RWPE2 (cell line): Measurements from ENCODE around the gene LYZL1.
A peak's percentile ranks its signal among the peaks of the same experiment; 100 is the strongest.
"Not testable (repeated sequence)": the region's sequence is repeated elsewhere in the genome, so short reads cannot be mapped to it uniquely, and the experiment has no call there.

Source experiments
- ATAC-seq: fragments of 200-7000 bp; cut with Tn5 transposase; 3 replicates; pipeline ENCODE4 v1.9.1; 2021; ENCODE audit warnings: low read depth
- DNase-seq: peaks from one replicate; pipeline ENCODE4 v3.0.0-alpha.2; 2020; ENCODE audit warnings: low spot score
- H3K27ac ChIP-seq: fragments of 450-650 bp; 2 replicates; pipeline ENCODE4 v1.5.1; 2017; ENCODE audit warnings: mild to moderate bottlenecking; ENCODE audit not compliant: poor library complexity, severe bottlenecking
- H3K27me3 ChIP-seq: fragments of 250-450 bp; sonication (Bioruptor Pico); 2 replicates; pipeline ENCODE4 v1.5.1; 2021; ENCODE audit warnings: mild to moderate bottlenecking, moderate library complexity; ENCODE audit not compliant: insufficient read depth, poor library complexity, severe bottlenecking
- H3K36me3 ChIP-seq: fragments of 250-450 bp; sonication (Bioruptor Pico); 2 replicates; pipeline ENCODE4 v1.5.1; 2020; ENCODE audit warnings: low read depth, mild to moderate bottlenecking, moderate library complexity
- H3K4me1 ChIP-seq: fragments of 250-450 bp; sonication (Bioruptor Pico); 2 replicates; pipeline ENCODE4 v1.5.1; 2021; ENCODE audit warnings: mild to moderate bottlenecking, moderate library complexity; ENCODE audit not compliant: insufficient read depth, poor library complexity, severe bottlenecking
- H3K4me3 ChIP-seq: fragments of 250-450 bp; sonication (Bioruptor Pico); 2 replicates; pipeline ENCODE4 v1.5.1; 2021; ENCODE audit warnings: mild to moderate bottlenecking, moderate library complexity; ENCODE audit not compliant: severe bottlenecking
- H3K9me3 ChIP-seq: fragments of 250-450 bp; sonication (Bioruptor Pico); 2 replicates; pipeline ENCODE4 v1.5.1; 2021; ENCODE audit warnings: mild to moderate bottlenecking, moderate library complexity; ENCODE audit not compliant: severe bottlenecking
- TF ChIP-seq, protein P1 (sequence below): fragments of 450-650 bp; IDR thresholded peaks from one replicate; pipeline ENCODE4 v1.5.1; 2017; ENCODE audit warnings: mild to moderate bottlenecking, moderate library complexity; ENCODE audit not compliant: poor library complexity, severe bottlenecking

The LYZL1 gene

DNA sequence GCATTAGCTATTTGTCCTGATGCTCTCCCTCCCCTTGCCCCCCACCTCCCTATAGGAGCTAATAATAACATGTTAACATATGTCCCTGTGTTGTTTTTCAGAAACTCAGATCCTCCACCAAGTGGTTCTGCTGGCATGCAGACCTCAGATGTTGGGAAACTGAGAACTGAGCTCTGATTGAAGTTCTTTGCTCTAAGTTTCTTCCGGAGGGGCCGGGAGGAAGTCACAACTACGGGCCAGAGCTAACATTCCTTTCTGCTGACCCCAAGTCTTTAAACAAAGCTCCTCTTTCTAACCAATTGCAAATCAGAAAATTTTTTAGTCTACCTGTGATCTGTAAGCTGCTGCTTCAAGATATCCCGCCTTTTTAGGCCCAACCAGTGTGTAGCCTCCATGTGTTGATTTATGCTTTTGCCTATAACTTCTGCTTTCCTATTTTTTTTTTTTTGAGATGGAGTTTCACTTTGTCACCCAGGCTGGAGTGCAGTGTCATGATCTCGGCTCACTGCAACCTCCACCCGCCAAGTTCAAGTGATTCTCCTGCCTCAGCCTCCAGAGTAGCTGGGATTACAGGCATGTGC, 66.6 kb downstream of the LYZL1 start:
- Histone ChIP-seq H3K27ac (no peak overlapping the region), H3K36me3 (no peaks in the 10 kb centered on the region), H3K27me3 (no peaks in the 10 kb centered on the region), H3K4me1 (no peaks in the 10 kb centered on the region), H3K4me3 (no peak overlapping the region), H3K9me3 (no peaks in the 10 kb centered on the region)
- DNase-seq (no peak), ATAC-seq (no peak)
- TF ChIP-seq, protein P1, sequence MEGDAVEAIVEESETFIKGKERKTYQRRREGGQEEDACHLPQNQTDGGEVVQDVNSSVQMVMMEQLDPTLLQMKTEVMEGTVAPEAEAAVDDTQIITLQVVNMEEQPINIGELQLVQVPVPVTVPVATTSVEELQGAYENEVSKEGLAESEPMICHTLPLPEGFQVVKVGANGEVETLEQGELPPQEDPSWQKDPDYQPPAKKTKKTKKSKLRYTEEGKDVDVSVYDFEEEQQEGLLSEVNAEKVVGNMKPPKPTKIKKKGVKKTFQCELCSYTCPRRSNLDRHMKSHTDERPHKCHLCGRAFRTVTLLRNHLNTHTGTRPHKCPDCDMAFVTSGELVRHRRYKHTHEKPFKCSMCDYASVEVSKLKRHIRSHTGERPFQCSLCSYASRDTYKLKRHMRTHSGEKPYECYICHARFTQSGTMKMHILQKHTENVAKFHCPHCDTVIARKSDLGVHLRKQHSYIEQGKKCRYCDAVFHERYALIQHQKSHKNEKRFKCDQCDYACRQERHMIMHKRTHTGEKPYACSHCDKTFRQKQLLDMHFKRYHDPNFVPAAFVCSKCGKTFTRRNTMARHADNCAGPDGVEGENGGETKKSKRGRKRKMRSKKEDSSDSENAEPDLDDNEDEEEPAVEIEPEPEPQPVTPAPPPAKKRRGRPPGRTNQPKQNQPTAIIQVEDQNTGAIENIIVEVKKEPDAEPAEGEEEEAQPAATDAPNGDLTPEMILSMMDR, result no peak

DNA sequence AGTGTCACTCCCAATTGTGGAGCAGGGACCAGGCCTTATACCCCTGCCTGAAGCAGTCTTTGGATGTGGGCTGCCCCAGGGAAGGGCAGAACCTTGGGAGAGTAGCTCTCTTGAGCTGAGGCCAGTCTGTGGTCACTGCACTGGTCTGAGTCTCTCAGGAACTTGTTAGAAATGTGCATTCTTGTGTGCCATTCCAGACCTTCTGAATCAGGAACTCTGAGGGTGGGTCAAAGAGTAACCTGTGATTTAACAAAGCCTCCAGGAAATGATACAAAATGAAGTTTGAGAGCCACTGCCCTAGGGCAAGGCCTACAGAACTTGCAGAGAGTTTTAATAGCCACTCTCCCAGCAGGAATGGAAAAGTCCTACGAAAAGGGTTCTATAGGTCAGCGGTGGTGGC, 68.1 kb downstream of the LYZL1 start:
- no peaks in the 10 kb centered on the region for H3K9me3 ChIP-seq
- H3K4me1 ChIP-seq, result no peaks in the 10 kb centered on the region
- no peaks in the 10 kb centered on the region for H3K36me3 ChIP-seq
- no peaks in the 10 kb centered on the region for H3K27me3 ChIP-seq
- no peak overlapping the region for H3K4me3 ChIP-seq
- 0 out of 3 replicates have a peak, but pooled peaks have one; percentile 10 for ATAC-seq
- TF ChIP-seq, protein P1, result no peak
- DNase-seq, result no peak
- H3K27ac ChIP-seq, result no peak overlapping the region

DNA sequence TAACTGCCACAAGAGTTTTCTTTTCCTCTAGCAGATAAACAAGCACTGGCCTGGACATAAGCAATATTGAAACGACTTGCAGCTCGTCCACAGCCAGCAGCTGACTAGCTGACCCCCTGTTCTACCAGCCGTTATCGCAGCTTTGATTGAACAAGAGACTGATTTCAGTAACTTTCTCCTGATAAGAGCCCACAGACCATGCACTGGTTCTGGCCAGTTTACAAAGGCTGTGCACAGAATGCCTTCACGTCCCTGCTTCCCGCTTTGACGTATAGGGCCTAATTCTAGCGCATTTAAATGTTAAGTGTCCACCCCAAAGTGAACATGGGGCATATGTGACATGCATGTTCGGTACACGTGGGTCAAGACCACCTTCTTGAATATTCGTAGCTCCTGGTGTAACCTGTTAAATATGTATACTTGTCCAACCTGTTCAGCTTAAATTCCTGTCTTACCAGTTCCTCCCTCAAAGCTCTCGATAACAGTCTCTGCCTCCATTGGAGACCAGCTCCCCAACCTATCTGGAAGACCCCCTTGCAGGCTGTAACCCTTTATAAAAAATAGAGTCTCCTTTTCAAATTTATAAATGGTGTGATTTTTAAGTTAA, 69.2 kb downstream of the LYZL1 start:
- DNase-seq (no peak), ATAC-seq (no peak)
- Histone ChIP-seq H3K27ac (no peak overlapping the region), H3K27me3 (no peaks in the 10 kb centered on the region), H3K9me3 (no peaks in the 10 kb centered on the region), H3K4me3 (no peak overlapping the region), H3K36me3 (no peaks in the 10 kb centered on the region), H3K4me1 (no peaks in the 10 kb centered on the region)
- TF ChIP-seq, protein P1, result no peak

DNA sequence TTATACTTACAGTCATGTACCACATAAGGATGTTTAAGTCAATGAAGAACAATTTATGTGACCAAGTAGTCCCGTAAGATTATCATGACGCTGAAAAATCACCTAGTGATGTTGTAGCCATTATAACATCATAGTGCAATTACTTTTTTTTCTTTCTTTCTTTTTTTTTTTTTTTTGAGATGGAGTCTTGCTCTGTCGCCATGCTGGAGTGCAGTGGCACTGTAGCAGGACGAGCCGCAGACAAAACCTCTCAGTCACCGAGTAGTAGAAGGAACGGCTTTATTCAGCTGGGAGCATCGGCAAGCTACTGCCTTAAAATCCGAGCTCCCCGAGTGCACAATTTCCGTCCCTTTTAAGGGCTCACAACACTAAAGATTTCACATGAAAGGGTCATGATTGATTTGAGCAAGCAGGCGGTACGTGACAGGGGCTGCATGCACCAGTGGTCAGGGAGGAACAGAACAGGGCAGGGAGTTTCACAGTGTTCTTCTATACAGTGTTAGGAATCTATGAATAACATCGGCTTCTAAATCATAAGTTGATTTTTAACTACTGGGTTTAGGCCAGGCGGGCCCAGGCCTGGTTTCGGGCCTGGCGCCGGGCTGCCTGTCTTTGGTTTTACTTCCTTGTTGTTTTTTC, 71.5 kb downstream of the LYZL1 start:
- not testable (repeated sequence) for H3K27me3 ChIP-seq, DNase-seq, ATAC-seq, H3K36me3 ChIP-seq, H3K4me1 ChIP-seq, H3K4me3 ChIP-seq, H3K27ac ChIP-seq, H3K9me3 ChIP-seq
